Measurements from ENCODE around the gene PROP1.

DNA sequence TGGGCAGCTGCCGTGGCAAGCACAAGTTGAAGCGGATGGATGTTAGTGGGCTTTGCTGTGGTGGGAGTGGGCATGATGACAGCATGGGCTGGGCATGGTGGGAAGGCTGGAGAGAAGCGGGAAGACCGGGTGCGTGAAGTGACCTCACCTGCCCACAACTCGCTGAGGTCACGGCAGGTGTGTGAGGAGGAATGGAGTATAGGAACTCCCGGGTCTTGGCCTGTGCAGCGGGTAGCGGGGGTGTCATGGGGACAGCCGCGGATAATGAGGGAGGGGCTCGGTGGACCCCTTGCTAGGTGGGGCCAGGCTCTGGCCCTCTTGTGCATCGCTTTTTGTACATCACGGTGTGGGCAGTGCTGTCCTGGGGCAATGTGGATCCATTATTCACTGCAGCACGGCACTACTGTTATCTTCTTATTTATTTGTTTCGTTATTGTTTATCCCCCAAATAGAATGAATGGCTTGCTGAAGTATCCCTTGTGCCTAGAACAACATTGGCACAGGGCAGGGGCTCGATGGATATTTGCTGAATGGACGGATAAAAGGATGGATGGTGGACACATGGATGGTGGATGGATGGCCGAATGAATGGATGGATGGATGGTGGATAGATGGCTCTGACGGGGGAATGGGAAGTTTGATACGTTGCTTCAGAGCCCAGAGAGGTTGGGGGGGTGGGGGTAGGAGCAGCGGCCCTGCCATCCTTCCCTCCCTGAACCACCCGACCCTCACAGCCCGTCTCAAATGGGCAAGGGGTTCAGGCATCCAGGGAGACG lies 14.6 kb downstream of the PROP1 start:
- TF ChIP-seq POLR2A (IDR thresholded peaks at IDR 0.05; ENCODE audit: low read length) = no peak
- no peak for TF ChIP-seq GATA1 (IDR thresholded peaks at IDR 0.05; ENCODE audit: low read depth, low read length)

All from erythroblast (primary cell).